Kidney glomerular epithelial cell (primary cell): ENCODE results near the gene PCNX1.
"Not testable (repeated sequence)": the region's sequence is repeated elsewhere in the genome, so short reads cannot be mapped to it uniquely, and the experiment has no call there.

Source experiments
- DNase-seq: peaks from one replicate; lab custom pipeline; 2025; lab: John Stamatoyannopoulos, UW

Gene PCNX1

GRCh38 chr14:70964492-70964891 is 57.2 kb downstream of the PCNX1 start:
- no peak for DNase-seq

- DNase-seq: no peak
Measured at GRCh38 chr14:70971560-70971959, 64.3 kb downstream of the PCNX1 start.

GRCh38 chr14:70972107-70972976 is 65.1 kb downstream of the PCNX1 start:
- DNase-seq: peak; percentile 52

GRCh38 chr14:70976591-70976990 is 69.3 kb downstream of the PCNX1 start:
- DNase-seq: no peak

- DNase-seq: no peak
Measured at GRCh38 chr14:70981000-70981952, 74.0 kb downstream of the PCNX1 start.

GRCh38 chr14:70982200-70982599 is 74.9 kb downstream of the PCNX1 start:
- DNase-seq: no peak

GRCh38 chr14:70987041-70987440 is 79.8 kb downstream of the PCNX1 start:
- DNase-seq: no peak

- DNase-seq: no peak
Measured at GRCh38 chr14:70988452-70988851, 81.2 kb downstream of the PCNX1 start.

GRCh38 chr14:70993931-70994330 is 86.7 kb downstream of the PCNX1 start:
- DNase-seq: no peak

- no peak for DNase-seq
Measured at GRCh38 chr14:70995211-70995610, 88.0 kb downstream of the PCNX1 start.

GRCh38 chr14:70995671-70996070 is 88.4 kb downstream of the PCNX1 start:
- no peak for DNase-seq

- no peak for DNase-seq
Measured at GRCh38 chr14:70999117-70999516, 91.9 kb downstream of the PCNX1 start.

- DNase-seq: no peak
Measured at GRCh38 chr14:71000091-71000490, 92.8 kb downstream of the PCNX1 start.

- DNase-seq: no peak
Measured at GRCh38 chr14:71001742-71002141, 94.5 kb downstream of the PCNX1 start.

- no peak for DNase-seq
Measured at GRCh38 chr14:71003156-71003555, 95.9 kb downstream of the PCNX1 start.

- no peak for DNase-seq
Measured at GRCh38 chr14:71004481-71004880, 97.2 kb downstream of the PCNX1 start.

GRCh38 chr14:71005076-71005475 is 97.8 kb downstream of the PCNX1 start:
- no peak for DNase-seq

GRCh38 chr14:71006200-71006563 is 98.9 kb downstream of the PCNX1 start:
- DNase-seq: no peak

- DNase-seq: no peak
Measured at GRCh38 chr14:71011479-71011878, 104.2 kb downstream of the PCNX1 start.

- DNase-seq: no peak
Measured at GRCh38 chr14:71012888-71013287, 105.6 kb downstream of the PCNX1 start.

GRCh38 chr14:71013551-71014192 is 106.4 kb downstream of the PCNX1 start:
- DNase-seq: no peak

- not testable (repeated sequence) for DNase-seq
Measured at GRCh38 chr14:71019917-71020316, 112.7 kb downstream of the PCNX1 start.
